NOMO-1 treated with dmso at 0.1 percent for 144 hours (cell line): ENCODE measurements around the gene HDAC3.

Experiments used
- DNase-seq: peaks from one replicate; lab custom pipeline; 2025; ENCODE audit not compliant: unreplicated experiment; lab: John Stamatoyannopoulos, UW

The HDAC3 gene

GRCh38 chr5:141605523-141606277 lies 30.9 kb downstream of the HDAC3 start:
- peak; percentile 82 for DNase-seq

GRCh38 chr5:141603923-141604717 lies 32.5 kb downstream of the HDAC3 start:
- DNase-seq, result peak; percentile 85

DNA sequence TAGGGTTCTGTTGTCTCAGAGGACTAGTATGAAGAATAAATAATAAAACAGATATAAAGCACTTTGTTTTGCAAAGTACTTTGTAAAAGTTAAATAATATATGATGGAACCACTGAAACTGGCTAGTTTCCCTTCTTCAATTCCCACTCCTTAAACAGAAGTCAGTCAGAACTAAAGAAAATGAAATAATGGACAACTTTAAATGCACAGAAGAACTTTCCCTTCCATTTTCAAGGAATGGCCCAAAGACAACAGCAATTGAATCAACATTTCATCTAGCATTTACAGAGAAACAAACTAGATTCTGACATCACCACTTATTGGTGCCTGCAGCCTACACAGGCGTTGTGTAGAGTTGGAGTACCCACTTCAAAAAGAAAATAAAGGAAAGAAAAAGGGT lies 34.0 kb downstream of the HDAC3 start:
- DNase-seq, result no peak

- DNase-seq, result no peak
Observed at GRCh38 chr5:141598391-141599345, 38.0 kb downstream of the HDAC3 start.

DNA sequence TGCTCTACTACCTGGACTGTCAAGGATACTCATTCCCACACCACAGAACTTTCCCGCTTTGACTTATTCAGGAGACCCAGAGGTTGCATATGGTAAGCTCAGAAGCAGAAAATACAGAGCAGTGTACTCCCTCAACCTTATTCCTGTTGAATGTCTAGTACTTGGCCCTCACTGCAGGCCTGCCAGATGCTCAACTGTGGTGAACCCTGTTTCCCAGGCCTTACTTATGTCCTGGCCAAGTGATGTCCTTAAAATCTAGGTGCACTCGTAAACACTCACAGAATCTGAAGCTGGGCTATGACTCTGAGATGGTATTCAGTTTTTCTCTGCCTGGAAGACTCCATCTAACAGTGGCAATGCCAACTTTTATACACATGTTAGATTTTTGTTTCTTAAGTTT lies 38.8 kb downstream of the HDAC3 start:
- no peak for DNase-seq

- DNase-seq, result no peak
Observed at GRCh38 chr5:141597394-141597793, 39.3 kb downstream of the HDAC3 start.

- DNase-seq, result no peak
Observed at GRCh38 chr5:141596867-141597266, 39.8 kb downstream of the HDAC3 start.

DNA sequence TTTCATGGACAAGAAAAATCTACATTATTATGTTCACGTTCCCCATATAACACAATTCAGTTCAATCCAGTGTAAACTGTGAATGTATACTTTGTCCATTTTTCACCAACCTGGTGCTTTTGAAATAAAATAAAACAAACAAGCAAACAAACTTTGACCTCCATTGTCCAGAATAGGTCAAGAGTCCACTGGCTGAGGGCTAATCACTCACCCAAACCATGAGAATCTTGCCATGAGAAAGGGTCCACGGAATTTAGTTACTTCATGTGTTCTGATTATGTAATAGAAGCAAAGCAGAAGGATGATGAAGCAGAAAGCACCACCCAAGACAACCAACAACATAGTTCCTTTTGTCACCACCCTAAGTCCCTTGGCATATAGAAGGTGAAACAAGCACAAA lies 46.5 kb downstream of the HDAC3 start:
- DNase-seq, result no peak

- DNase-seq, result no peak
Observed at GRCh38 chr5:141586246-141586645, 50.4 kb downstream of the HDAC3 start.

DNA sequence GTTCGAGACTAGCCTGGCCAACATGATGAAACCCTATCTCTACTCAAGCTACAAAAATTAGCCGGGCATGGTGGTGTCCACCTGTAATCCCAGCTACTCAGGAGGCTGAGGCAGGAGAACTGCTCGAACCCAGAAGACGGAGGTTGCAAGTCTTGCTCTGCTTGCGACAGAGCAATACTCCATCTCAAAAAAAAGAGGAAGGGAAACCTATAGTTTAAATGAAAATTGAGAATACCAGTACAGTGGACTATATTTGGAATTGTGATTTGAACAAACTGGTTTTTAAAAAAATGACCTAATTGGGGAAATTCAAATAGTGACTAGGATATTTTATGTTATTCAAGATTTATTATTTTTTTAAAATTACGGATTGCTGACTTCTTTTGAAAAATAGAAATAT lies 51.1 kb downstream of the HDAC3 start:
- DNase-seq, result peak; percentile 29

GRCh38 chr5:141574122-141574510 lies 62.5 kb downstream of the HDAC3 start:
- no peak for DNase-seq

GRCh38 chr5:141573489-141574121 lies 63.0 kb downstream of the HDAC3 start:
- DNase-seq, result no peak
